ENCODE results near the gene TSNAX. TPM values are rescaled to one million over a fixed set of nuclear protein-coding genes. Genes with fewer than 3 reads are reported as not detected.
"Not testable (repeated sequence)": the region's sequence is repeated elsewhere in the genome, so short reads cannot be mapped to it uniquely, and the experiment has no call there.

The TSNAX gene
- total and polyA plus RNA-seq, 8 donors, result 10.2 to 63.4 (median 23.1) TPM

DNA sequence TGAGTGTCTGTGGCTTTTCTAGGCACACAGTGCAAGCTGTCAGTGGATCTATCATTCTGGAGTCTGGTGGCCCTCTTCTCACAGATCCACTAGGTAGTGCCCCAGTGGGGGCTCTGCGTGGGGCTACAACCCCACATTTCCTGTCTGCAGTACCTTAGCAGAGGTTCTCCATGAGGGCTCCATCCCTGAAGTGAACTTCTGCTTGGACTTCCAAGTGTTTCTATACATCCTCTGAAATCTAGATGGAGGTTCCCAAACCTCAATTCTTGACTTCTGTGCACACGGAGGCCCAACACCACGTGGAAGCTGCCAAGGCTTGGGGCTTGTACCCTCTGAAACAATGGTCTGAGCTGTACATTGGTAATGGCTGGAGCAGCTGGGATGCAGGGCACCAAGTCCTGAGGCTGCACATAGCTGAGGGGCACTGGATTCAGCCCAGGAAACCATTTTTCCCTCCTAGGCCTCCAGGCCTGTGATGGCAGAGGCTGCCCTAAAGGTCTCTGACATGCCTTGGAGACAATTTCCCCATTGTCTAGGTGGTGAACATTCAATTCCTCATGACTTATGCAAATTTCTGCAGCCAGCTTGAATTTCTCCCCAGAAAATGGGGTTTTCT, 29.2 kb upstream of the TSNAX start:
- DNase-seq, result no peak
- WGBS, 5 donors, result 64 to 86% (median 76%) methylated on average over 1 to 3 of the region's 3 CpGs
- intact Hi-C loops (cut with DNase I; ENCODE audit: low total_unique reads), result no loop called here
- Histone ChIP-seq H3K27me3 (no peaks in the 10 kb centered on the region), H3K4me3 (no peak overlapping the region), H3K9me3 (peaks cover 4 to 23% (median 18%) of the 10 kb centered on the region in 4 donors), H3K4me1 (no peaks in the 10 kb centered on the region), H3K36me3 (no peaks in the 10 kb centered on the region), H3K27ac (no peak overlapping the region)
- no peak for TF ChIP-seq EP300 (IDR thresholded peaks at IDR 0.05)

DNA sequence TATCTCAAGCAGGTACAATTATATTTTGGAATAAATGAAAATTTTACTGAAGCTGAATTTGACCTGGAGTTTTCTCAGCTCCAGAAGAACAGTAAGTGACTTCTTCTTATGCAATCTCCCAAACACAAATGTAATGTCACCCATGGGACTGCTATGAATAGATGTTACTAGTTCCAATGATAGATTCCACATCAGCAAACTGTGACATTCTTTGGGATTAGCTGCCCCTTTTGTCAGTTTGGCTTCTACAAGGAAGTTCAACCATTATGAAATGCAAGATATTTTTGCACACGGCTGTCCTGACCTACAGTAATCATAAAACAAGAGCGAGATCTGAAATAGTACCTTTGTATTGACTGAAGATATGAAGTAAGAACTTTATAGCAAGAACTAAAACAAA, 27.8 kb upstream of the TSNAX start:
- intact Hi-C loops (cut with DNase I; ENCODE audit: low total_unique reads), result no loop called here
- DNase-seq, result no peak
- no peak overlapping the region for H3K4me3 ChIP-seq
- no peak overlapping the region for H3K27ac ChIP-seq
- H3K36me3 ChIP-seq, result no peaks in the 10 kb centered on the region
- H3K27me3 ChIP-seq, result no peaks in the 10 kb centered on the region
- TF ChIP-seq, protein P1, sequence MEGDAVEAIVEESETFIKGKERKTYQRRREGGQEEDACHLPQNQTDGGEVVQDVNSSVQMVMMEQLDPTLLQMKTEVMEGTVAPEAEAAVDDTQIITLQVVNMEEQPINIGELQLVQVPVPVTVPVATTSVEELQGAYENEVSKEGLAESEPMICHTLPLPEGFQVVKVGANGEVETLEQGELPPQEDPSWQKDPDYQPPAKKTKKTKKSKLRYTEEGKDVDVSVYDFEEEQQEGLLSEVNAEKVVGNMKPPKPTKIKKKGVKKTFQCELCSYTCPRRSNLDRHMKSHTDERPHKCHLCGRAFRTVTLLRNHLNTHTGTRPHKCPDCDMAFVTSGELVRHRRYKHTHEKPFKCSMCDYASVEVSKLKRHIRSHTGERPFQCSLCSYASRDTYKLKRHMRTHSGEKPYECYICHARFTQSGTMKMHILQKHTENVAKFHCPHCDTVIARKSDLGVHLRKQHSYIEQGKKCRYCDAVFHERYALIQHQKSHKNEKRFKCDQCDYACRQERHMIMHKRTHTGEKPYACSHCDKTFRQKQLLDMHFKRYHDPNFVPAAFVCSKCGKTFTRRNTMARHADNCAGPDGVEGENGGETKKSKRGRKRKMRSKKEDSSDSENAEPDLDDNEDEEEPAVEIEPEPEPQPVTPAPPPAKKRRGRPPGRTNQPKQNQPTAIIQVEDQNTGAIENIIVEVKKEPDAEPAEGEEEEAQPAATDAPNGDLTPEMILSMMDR (IDR thresholded peaks at IDR 0.05), result no peak
- TF ChIP-seq POLR2AphosphoS5 (IDR thresholded peaks at IDR 0.05) (no peak), EP300 (IDR thresholded peaks at IDR 0.05) (no peak)
- WGBS, 5 donors, result 67 to 95% (median 89%) methylated on average over 2 of the region's 2 CpGs
- no peaks in the 10 kb centered on the region for H3K4me1 ChIP-seq
- peaks cover 4 to 23% (median 18%) of the 10 kb centered on the region in 4 donors for H3K9me3 ChIP-seq

DNA sequence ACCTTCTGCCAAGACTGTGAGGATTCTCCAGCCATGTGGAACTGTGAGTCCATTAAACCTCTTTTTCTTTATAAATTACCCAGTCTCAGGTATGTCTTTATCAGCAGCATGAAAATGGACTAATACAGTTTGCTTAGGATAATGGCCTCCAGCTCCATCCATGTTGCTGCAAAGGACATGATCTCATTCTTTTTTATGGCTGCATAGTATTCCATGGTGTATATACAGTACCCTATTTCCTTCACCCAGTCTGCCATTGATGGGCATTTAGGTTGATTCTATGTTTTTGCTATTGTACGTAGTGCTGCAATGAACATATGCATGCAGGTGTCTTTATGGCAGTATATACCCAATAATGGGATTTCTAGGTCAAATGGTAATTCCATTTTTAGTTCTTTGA, 25.3 kb upstream of the TSNAX start:
- WGBS, 5 donors, result 94 to 100% (median 96%) methylated on average over 1 of the region's 1 CpG
- H3K4me1 ChIP-seq; DNase-seq; H3K4me3 ChIP-seq; H3K27ac ChIP-seq; intact Hi-C loops (cut with DNase I; ENCODE audit: low total_unique reads); H3K27me3 ChIP-seq; H3K36me3 ChIP-seq: not testable (repeated sequence)
- peaks cover 4 to 23% (median 17%) of the 10 kb centered on the region in 4 donors for H3K9me3 ChIP-seq

DNA sequence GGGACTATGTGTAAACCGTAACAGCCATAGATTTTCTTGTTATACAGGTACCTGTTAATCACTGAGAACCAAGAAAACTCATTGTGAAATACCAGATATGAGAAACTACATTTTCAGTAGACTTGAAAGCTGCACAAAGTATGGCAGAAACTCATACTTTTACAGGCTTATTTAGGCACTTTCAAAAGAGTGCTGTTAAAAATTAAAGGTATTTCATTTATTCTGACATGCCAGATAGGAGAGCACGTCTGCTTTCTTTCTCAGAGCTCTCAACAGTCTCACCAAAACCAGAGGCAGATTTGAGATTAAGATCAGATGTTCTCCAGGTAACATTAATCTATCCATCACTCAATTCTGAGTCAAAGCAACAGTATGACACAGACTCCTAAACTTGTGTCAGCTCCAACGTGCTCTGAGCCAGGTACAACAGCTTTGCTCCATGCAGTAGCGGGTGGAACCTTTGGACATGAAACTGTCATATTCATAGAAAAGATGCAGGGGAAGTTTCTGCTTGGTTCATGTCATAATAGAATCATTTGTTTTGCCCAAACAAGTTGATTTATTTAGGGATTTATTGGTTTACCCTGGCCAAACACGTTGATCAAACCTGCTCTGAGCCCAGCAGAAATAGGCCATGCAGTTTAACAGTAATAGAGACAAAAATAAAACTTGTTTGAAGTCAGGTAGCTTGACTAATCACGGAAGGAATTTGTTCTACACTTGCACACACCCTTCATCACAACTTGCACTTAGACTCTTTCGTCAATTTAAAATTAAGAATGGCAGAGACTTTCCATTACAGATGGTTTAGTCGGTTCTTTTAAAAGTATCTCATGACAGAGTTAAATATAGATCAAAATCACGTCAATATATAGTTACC, 20.8 kb upstream of the TSNAX start:
- TF ChIP-seq EP300 (IDR thresholded peaks at IDR 0.05), result no peak
- 73 to 82% (median 81%) methylated on average over 9 of the region's 9 CpGs for WGBS, 5 donors
- Histone ChIP-seq H3K9me3 (no peaks in the 10 kb centered on the region), H3K36me3 (no peaks in the 10 kb centered on the region), H3K4me3 (no peak overlapping the region), H3K27ac (no peak overlapping the region), H3K4me1 (no peaks in the 10 kb centered on the region), H3K27me3 (no peaks in the 10 kb centered on the region)
- intact Hi-C loops (cut with DNase I; ENCODE audit: low total_unique reads), result no loop called here
- no peak for DNase-seq

DNA sequence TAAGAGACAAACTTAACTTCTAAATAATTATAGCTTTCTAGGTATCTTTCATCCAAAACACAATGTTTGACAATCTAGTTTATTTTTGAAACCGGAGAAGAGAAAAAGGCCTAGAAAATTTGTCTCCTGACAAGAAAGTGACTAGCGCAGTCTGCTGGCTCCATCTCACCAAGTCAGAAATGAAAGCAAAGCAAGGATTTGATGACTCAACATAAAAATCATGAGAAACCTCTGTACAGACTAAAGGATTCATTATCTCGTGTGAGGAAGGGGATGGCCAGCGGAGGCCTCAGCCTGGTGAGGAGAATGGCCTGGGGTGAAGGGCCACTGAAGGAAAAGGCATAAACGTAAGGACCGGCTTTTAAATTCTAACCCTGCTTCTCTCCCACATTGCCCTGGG, 20.0 kb upstream of the TSNAX start:
- no peaks in the 10 kb centered on the region for H3K27me3 ChIP-seq
- TF ChIP-seq EP300 (IDR thresholded peaks at IDR 0.05) (no peak), POLR2A (IDR thresholded peaks at IDR 0.05) (no peak), POLR2AphosphoS5 (IDR thresholded peaks at IDR 0.05) (no peak)
- TF ChIP-seq, protein P1 (IDR thresholded peaks at IDR 0.05), result no peak
- H3K9me3 ChIP-seq, result no peaks in the 10 kb centered on the region
- no peaks in the 10 kb centered on the region for H3K36me3 ChIP-seq
- intact Hi-C loops (cut with DNase I; ENCODE audit: low total_unique reads), result no loop called here
- no peaks in the 10 kb centered on the region for H3K4me1 ChIP-seq
- no peak overlapping the region for H3K27ac ChIP-seq
- no peak overlapping the region for H3K4me3 ChIP-seq
- 79 to 88% (median 82%) methylated on average over 6 of the region's 6 CpGs for WGBS, 5 donors
- DNase-seq, result no peak

DNA sequence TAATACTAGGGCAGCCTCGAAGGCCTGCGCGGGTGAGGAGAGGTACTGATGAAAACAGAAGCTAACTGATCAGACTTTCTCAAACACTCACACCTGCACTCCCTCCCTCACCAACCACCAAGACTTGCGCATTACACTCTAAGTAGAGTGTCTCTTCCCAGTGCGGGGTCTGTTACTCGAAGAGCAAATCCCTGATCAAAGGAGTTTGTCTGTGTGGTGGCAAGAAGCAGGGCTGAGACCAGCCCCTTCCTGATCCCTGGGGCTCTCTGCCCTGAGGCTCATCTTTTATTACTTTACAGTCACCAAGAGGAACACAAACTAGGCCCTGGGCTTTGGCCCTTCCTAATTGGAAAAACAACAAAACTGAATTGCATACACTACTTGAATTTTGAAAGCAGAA, 19.5 kb upstream of the TSNAX start:
- TF ChIP-seq EP300 (IDR thresholded peaks at IDR 0.05) (no peak), POLR2A (IDR thresholded peaks at IDR 0.05) (no peak), POLR2AphosphoS5 (IDR thresholded peaks at IDR 0.05) (no peak)
- TF ChIP-seq, protein P1 (IDR thresholded peaks at IDR 0.05), result no peak
- Histone ChIP-seq H3K4me1 (no peaks in the 10 kb centered on the region), H3K36me3 (no peaks in the 10 kb centered on the region), H3K27me3 (no peaks in the 10 kb centered on the region), H3K4me3 (no peak overlapping the region), H3K27ac (no peak overlapping the region), H3K9me3 (no peaks in the 10 kb centered on the region)
- no peak for DNase-seq
- 81 to 87% (median 84%) methylated on average over 6 of the region's 6 CpGs for WGBS, 5 donors
- intact Hi-C loops (cut with DNase I; ENCODE audit: low total_unique reads), result no loop called here
